EH (cell line): ENCODE results near the gene FEZF1.

Experiments used
- DNase-seq: peaks from one replicate; pipeline ENCODE4 v3.0.0-alpha.2; 2015; ENCODE audit warnings: low read depth

Gene FEZF1

GRCh38 chr7:122268101-122268500 is 36.4 kb downstream of the FEZF1 start:
- DNase-seq = no peak

- no peak for DNase-seq
Measured at GRCh38 chr7:122262246-122262645, 42.3 kb downstream of the FEZF1 start.

DNA sequence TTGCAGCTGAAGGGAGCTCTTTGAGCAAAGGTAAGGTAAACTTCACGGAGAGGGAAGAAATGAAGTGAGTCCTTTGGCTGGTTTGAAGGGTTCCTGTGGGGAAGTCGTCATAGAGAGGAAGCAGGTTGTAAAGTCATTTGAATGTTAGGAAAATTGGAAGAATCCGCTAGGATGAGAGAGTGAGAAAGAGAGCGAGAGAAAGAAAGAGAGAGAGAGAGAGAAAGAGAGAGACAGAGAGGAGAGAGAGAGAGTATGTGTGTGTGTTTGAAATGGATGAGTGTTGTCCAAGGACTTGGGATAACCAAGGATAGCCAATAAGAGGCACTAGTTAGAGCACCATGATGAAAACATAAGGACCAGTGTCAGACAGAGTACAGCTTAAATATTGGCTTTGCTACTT is 43.1 kb downstream of the FEZF1 start:
- no peak for DNase-seq

- no peak for DNase-seq
Measured at GRCh38 chr7:122261016-122261415, 43.5 kb downstream of the FEZF1 start.

DNA sequence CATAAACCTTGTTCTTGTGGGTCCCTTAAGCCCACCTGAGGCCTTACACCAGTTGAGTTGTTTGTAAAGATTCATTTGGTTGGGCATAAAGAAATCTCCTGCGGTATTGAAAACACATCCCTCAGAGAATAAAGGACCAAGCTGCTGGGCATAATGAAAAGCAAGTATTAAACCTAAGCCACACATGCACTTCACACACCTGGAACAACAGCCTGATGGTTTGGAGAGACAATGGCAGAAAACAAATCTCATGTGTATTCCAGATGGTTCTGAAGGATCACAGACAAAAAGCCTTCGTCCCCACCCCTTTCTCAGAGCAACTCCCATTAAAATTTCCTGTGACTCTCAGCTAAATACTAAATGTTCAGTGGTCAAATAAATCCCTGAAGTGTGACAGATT is 44.2 kb downstream of the FEZF1 start:
- no peak for DNase-seq

DNA sequence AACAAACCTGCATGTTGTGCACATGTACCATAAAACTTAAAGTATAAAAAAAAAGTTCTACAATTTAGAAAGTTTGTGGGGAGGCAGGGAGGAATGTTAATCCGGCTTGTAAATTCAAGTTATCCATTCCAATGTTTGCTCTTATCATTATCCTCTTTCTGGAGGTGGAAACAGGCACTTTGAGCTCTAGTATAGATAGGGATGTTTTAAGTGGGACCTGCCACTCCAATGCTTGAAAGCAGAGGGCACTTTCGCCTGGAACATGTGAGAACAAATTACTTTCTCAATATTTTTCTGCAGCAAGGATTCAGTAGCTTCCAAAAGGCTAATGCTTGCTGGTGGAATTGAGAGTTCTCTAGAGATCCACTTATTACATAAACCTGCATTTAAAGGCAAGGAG is 45.6 kb downstream of the FEZF1 start:
- DNase-seq = no peak

- DNase-seq = no peak
Measured at GRCh38 chr7:122257056-122257455, 47.5 kb downstream of the FEZF1 start.

- no peak for DNase-seq
Measured at GRCh38 chr7:122256046-122256445, 48.5 kb downstream of the FEZF1 start.

- no peak for DNase-seq
Measured at GRCh38 chr7:122255454-122255853, 49.1 kb downstream of the FEZF1 start.
